Measurements from ENCODE around the gene ZNF280A.

Gene ZNF280A

DNA sequence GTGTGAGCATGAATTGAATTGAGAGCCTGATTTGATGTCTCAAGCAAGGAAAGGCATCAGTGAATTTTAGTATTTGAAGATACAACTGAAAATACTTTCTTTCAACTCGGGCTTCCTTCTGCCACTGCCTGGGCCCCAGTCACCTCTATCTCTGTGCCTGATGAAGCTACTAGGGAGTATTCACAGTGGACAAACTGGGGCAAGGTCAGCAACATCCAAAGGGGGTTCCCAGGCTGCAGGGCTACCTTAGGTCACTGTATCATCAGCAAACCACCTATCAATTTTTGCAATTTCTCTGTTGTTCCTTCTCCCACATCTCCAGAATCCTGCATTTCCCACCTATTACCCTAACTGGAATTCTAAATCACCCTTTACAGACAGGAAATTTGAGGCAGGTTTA is 28.8 kb upstream of the ZNF280A start:
- TF ChIP-seq CREB1 (IDR thresholded peaks at IDR 0.05; ENCODE audit: low read depth): no peak
- TF ChIP-seq CEBPB (IDR thresholded peaks at IDR 0.05): no peak
- TF ChIP-seq EP300 (IDR thresholded peaks at IDR 0.05; ENCODE audit: borderline replicate concordance): no peak
- TF ChIP-seq, protein P1, sequence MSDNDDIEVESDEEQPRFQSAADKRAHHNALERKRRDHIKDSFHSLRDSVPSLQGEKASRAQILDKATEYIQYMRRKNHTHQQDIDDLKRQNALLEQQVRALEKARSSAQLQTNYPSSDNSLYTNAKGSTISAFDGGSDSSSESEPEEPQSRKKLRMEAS (IDR thresholded peaks at IDR 0.05): no peak
- no peak for TF ChIP-seq TCF12 (IDR thresholded peaks at IDR 0.05; ENCODE audit: low read depth)
- no peak for TF ChIP-seq USF1 (IDR thresholded peaks at IDR 0.05)
- TF ChIP-seq YY1 (IDR thresholded peaks at IDR 0.05; ENCODE audit: low read depth): no peak
- TF ChIP-seq NFIC (IDR thresholded peaks at IDR 0.05): no peak
- TF ChIP-seq TEAD4 (IDR thresholded peaks at IDR 0.05): no peak
- no peak for TF ChIP-seq FOXM1 (IDR thresholded peaks at IDR 0.05; ENCODE audit: borderline replicate concordance, low read depth)
- no peak for TF ChIP-seq TAF1 (IDR thresholded peaks at IDR 0.05; ENCODE audit: low read depth)
- TF ChIP-seq EGR1 (IDR thresholded peaks at IDR 0.05): no peak
- TF ChIP-seq RAD21 (IDR thresholded peaks at IDR 0.05; ENCODE audit: low read depth): no peak

- no peak for TF ChIP-seq CEBPB (IDR thresholded peaks at IDR 0.05)
- TF ChIP-seq, protein P1 (IDR thresholded peaks at IDR 0.05): no peak
- TF ChIP-seq CREB1 (IDR thresholded peaks at IDR 0.05; ENCODE audit: low read depth): no peak
- TF ChIP-seq TCF12 (IDR thresholded peaks at IDR 0.05; ENCODE audit: low read depth): no peak
- no peak for TF ChIP-seq ZBTB7A (IDR thresholded peaks at IDR 0.05; ENCODE audit: low read depth)
- no peak for TF ChIP-seq NFIC (IDR thresholded peaks at IDR 0.05)
- TF ChIP-seq, protein P2, sequence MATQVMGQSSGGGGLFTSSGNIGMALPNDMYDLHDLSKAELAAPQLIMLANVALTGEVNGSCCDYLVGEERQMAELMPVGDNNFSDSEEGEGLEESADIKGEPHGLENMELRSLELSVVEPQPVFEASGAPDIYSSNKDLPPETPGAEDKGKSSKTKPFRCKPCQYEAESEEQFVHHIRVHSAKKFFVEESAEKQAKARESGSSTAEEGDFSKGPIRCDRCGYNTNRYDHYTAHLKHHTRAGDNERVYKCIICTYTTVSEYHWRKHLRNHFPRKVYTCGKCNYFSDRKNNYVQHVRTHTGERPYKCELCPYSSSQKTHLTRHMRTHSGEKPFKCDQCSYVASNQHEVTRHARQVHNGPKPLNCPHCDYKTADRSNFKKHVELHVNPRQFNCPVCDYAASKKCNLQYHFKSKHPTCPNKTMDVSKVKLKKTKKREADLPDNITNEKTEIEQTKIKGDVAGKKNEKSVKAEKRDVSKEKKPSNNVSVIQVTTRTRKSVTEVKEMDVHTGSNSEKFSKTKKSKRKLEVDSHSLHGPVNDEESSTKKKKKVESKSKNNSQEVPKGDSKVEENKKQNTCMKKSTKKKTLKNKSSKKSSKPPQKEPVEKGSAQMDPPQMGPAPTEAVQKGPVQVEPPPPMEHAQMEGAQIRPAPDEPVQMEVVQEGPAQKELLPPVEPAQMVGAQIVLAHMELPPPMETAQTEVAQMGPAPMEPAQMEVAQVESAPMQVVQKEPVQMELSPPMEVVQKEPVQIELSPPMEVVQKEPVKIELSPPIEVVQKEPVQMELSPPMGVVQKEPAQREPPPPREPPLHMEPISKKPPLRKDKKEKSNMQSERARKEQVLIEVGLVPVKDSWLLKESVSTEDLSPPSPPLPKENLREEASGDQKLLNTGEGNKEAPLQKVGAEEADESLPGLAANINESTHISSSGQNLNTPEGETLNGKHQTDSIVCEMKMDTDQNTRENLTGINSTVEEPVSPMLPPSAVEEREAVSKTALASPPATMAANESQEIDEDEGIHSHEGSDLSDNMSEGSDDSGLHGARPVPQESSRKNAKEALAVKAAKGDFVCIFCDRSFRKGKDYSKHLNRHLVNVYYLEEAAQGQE (IDR thresholded peaks at IDR 0.05; ENCODE audit: low read depth): no peak
- TF ChIP-seq YY1 (IDR thresholded peaks at IDR 0.05; ENCODE audit: low read depth): no peak
- no peak for TF ChIP-seq EP300 (IDR thresholded peaks at IDR 0.05; ENCODE audit: borderline replicate concordance)
- TF ChIP-seq FOXM1 (IDR thresholded peaks at IDR 0.05; ENCODE audit: borderline replicate concordance, low read depth): no peak
- TF ChIP-seq EGR1 (IDR thresholded peaks at IDR 0.05): no peak
- TF ChIP-seq RAD21 (IDR thresholded peaks at IDR 0.05; ENCODE audit: low read depth): no peak
- TF ChIP-seq USF1 (IDR thresholded peaks at IDR 0.05): no peak
- TF ChIP-seq TEAD4 (IDR thresholded peaks at IDR 0.05): no peak
- TF ChIP-seq TAF1 (IDR thresholded peaks at IDR 0.05; ENCODE audit: low read depth): no peak
Observed at GRCh38 chr22:22548317-22548716, 28.2 kb upstream of the ZNF280A start.

DNA sequence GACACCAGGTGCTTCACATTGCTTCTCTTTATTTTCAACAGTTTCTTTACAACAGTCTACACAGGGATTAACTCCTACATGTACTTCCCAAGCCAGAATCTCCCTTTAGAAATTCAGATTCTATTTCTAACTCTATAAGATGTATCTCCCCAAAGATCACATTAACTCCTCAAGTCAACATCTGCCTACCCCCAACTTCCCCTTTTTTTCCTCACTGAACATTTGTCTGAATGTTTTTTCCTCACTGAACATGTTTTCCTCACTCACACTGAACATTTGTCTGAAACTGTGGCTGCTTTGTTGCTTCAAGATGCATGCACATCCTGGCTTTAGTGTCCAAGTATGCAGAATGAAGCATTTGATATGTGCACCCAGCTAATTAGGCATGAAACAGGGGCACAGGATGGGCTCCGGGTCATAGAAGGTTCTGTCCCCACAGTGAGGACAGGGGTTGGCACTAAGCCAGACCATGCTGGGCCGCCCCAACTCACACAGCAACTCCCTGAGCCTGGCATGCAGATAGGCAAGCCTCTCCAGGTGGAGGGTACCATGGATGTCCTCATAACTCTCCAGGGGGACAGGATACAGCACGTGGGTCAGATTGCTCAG is 27.7 kb upstream of the ZNF280A start:
- TF ChIP-seq USF1 (IDR thresholded peaks at IDR 0.05) (no peak), TAF1 (IDR thresholded peaks at IDR 0.05; ENCODE audit: low read depth) (no peak), EGR1 (IDR thresholded peaks at IDR 0.05) (no peak), RAD21 (IDR thresholded peaks at IDR 0.05; ENCODE audit: low read depth) (no peak), FOXM1 (IDR thresholded peaks at IDR 0.05; ENCODE audit: borderline replicate concordance, low read depth) (no peak), ZBTB7A (IDR thresholded peaks at IDR 0.05; ENCODE audit: low read depth) (no peak), NFIC (IDR thresholded peaks at IDR 0.05) (no peak), EP300 (IDR thresholded peaks at IDR 0.05; ENCODE audit: borderline replicate concordance) (no peak), TEAD4 (IDR thresholded peaks at IDR 0.05) (no peak), YY1 (IDR thresholded peaks at IDR 0.05; ENCODE audit: low read depth) (no peak)
- TF ChIP-seq, protein P1 (IDR thresholded peaks at IDR 0.05): no peak

DNA sequence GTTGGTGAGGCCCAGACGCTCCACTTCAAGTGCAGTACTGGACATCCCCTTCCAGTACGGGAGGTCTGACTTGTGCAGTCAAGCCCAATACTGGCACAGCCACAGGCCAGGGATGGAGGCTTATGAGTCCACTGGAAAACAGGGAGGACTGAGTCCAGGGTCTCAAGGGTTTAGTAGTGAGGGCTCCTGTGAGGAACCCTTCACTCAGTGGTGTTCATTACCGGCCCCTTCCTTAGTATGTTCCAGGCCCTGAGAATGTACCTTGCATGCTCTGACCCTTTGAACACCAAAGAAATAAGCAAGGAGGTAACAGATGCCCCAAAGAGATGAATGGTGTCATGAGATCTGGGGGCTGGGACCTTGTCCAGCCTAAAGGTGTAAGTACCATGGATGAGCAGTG is 27.2 kb upstream of the ZNF280A start:
- TF ChIP-seq CEBPB (IDR thresholded peaks at IDR 0.05) (no peak), EP300 (IDR thresholded peaks at IDR 0.05; ENCODE audit: borderline replicate concordance) (no peak), FOXM1 (IDR thresholded peaks at IDR 0.05; ENCODE audit: borderline replicate concordance, low read depth) (no peak), NFIC (IDR thresholded peaks at IDR 0.05) (no peak), CREB1 (IDR thresholded peaks at IDR 0.05; ENCODE audit: low read depth) (no peak), RAD21 (IDR thresholded peaks at IDR 0.05; ENCODE audit: low read depth) (no peak), YY1 (IDR thresholded peaks at IDR 0.05; ENCODE audit: low read depth) (no peak), EGR1 (IDR thresholded peaks at IDR 0.05) (no peak), ZBTB7A (IDR thresholded peaks at IDR 0.05; ENCODE audit: low read depth) (no peak), TAF1 (IDR thresholded peaks at IDR 0.05; ENCODE audit: low read depth) (no peak), USF1 (IDR thresholded peaks at IDR 0.05) (no peak), TEAD4 (IDR thresholded peaks at IDR 0.05) (no peak), TCF12 (IDR thresholded peaks at IDR 0.05; ENCODE audit: low read depth) (no peak)
- TF ChIP-seq, protein P2 (IDR thresholded peaks at IDR 0.05; ENCODE audit: low read depth): no peak
- TF ChIP-seq, protein P1 (IDR thresholded peaks at IDR 0.05): no peak

Data from Ishikawa (cell line).